Embryonic facial prominence (tissue), 1 donor: Measurements from ENCODE around the gene UVRAG.
"Not testable (repeated sequence)": the region's sequence is repeated elsewhere in the genome, so short reads cannot be mapped to it uniquely, and the experiment has no call there.

Experiments used
- DNase-seq: peaks from one replicate; pipeline ENCODE4 v3.0.0-alpha.2; 2016; ENCODE audit errors: extremely low spot score

Gene UVRAG

GRCh38 chr11:75966537-75967287 is 151.7 kb downstream of the UVRAG start:
- no peak for DNase-seq

GRCh38 chr11:75968021-75968625 is 153.1 kb downstream of the UVRAG start:
- DNase-seq: no peak

- no peak for DNase-seq
These were observed 154.8 kb downstream of the UVRAG start for GRCh38 chr11:75969626-75970308.

- not testable (repeated sequence) for DNase-seq
These were observed 158.7 kb downstream of the UVRAG start for GRCh38 chr11:75973710-75974109.

- not testable (repeated sequence) for DNase-seq
These were observed 164.1 kb downstream of the UVRAG start for GRCh38 chr11:75979075-75979474.

GRCh38 chr11:75979479-75980027 is 164.5 kb downstream of the UVRAG start:
- DNase-seq: not testable (repeated sequence)

GRCh38 chr11:75980031-75980430 is 165.0 kb downstream of the UVRAG start:
- DNase-seq: no peak

GRCh38 chr11:75981546-75981945 is 166.5 kb downstream of the UVRAG start:
- DNase-seq: no peak

- no peak for DNase-seq
These were observed 167.3 kb downstream of the UVRAG start for GRCh38 chr11:75982309-75982708.

- DNase-seq: no peak
These were observed 172.0 kb downstream of the UVRAG start for GRCh38 chr11:75986966-75987365.

GRCh38 chr11:75993126-75993525 is 178.1 kb downstream of the UVRAG start:
- no peak for DNase-seq

GRCh38 chr11:75994616-75995015 is 179.6 kb downstream of the UVRAG start:
- DNase-seq: no peak

GRCh38 chr11:75996523-75997442 is 181.8 kb downstream of the UVRAG start:
- DNase-seq: no peak

GRCh38 chr11:76004400-76004799 is 189.4 kb downstream of the UVRAG start:
- no peak for DNase-seq

- no peak for DNase-seq
These were observed 190.7 kb downstream of the UVRAG start for GRCh38 chr11:76005756-76006155.

- no peak for DNase-seq
These were observed 192.2 kb downstream of the UVRAG start for GRCh38 chr11:76007166-76007565.

- no peak for DNase-seq
These were observed 193.5 kb downstream of the UVRAG start for GRCh38 chr11:76008474-76008873.

GRCh38 chr11:76010051-76010450 is 195.0 kb downstream of the UVRAG start:
- DNase-seq: no peak

- no peak for DNase-seq
These were observed 198.5 kb downstream of the UVRAG start for GRCh38 chr11:76013526-76013925.

GRCh38 chr11:76023236-76024068 is 208.4 kb downstream of the UVRAG start:
- DNase-seq: no peak

GRCh38 chr11:76025068-76025467 is 210.1 kb downstream of the UVRAG start:
- no peak for DNase-seq
